ENCODE results near the gene GRIA4. TPM values are rescaled to one million over a fixed set of nuclear protein-coding genes. Genes with fewer than 3 reads are reported as not detected.

GRIA4 gene
- total RNA-seq, 4 donors from 2014 or later, result not detected

GRCh38 chr11:105611572-105612441 is 1.9 kb downstream of the GRIA4 start:
- TF ChIP-seq CTCF (IDR thresholded peaks at IDR 0.05), result no peak
- no peak for DNase-seq (ENCODE audit: low spot score)
- ATAC-seq (ENCODE audit: low FRiP score), result no peak

GRCh38 chr11:105612771-105613170 is 2.9 kb downstream of the GRIA4 start:
- no peak for DNase-seq (ENCODE audit: low spot score)
- ATAC-seq (ENCODE audit: low FRiP score), result no peak
- no peak for TF ChIP-seq CTCF (IDR thresholded peaks at IDR 0.05)

- DNase-seq (ENCODE audit: low spot score) (no peak), ATAC-seq (ENCODE audit: low FRiP score) (no peak)
- TF ChIP-seq CTCF (IDR thresholded peaks at IDR 0.05), result no peak
Observed at GRCh38 chr11:105613183-105613582, 3.3 kb downstream of the GRIA4 start.

GRCh38 chr11:105618343-105618955 is 8.6 kb downstream of the GRIA4 start:
- ATAC-seq (ENCODE audit: low FRiP score) (no peak), DNase-seq (ENCODE audit: low spot score) (no peak)
- no peak for TF ChIP-seq CTCF (IDR thresholded peaks at IDR 0.05)

- DNase-seq (ENCODE audit: low spot score) (no peak), ATAC-seq (ENCODE audit: low FRiP score) (no peak)
- no peak for TF ChIP-seq CTCF (IDR thresholded peaks at IDR 0.05)
Observed at GRCh38 chr11:105619556-105619955, 9.7 kb downstream of the GRIA4 start.

- TF ChIP-seq CTCF (IDR thresholded peaks at IDR 0.05), result no peak
- DNase-seq (ENCODE audit: low spot score) (no peak), ATAC-seq (ENCODE audit: low FRiP score) (no peak)
Observed at GRCh38 chr11:105622016-105622415, 12.1 kb downstream of the GRIA4 start.

- no peak for ATAC-seq (ENCODE audit: low FRiP score)
- TF ChIP-seq CTCF (IDR thresholded peaks at IDR 0.05), result no peak
- no peak for DNase-seq (ENCODE audit: low spot score)
Observed at GRCh38 chr11:105632316-105632715, 22.4 kb downstream of the GRIA4 start.
